Tibial nerve (tissue), 4 donors: ENCODE measurements around the gene TRPV2. TPM values are rescaled to one million over a fixed set of nuclear protein-coding genes. Genes with fewer than 3 reads are reported as not detected.

Experiments used
- DNase-seq, 2 donors: peaks; one replicate each; pipeline ENCODE4 v3.0.0-alpha.2; 2019; ENCODE audit warnings: low spot score in 2 of 2
- H3K27ac ChIP-seq, 4 donors: fragments of 200-600 bp; sonication (generic) in 3 of 4; one replicate each; pipeline ENCODE4 v1.5.1; 2017 to 2019; ENCODE audit warnings: mild to moderate bottlenecking in 1 of 4
- H3K27me3 ChIP-seq, 2 donors: fragments of 200-600 bp; sonication (generic) in 1 of 2; one replicate each; pipeline versions ENCODE4 v1.5.1 to v1.6.0; 2017 to 2019
- H3K36me3 ChIP-seq, 3 donors: fragments of 200-600 bp; sonication (generic); one replicate each; pipeline ENCODE4 v1.5.1; 2018 to 2019
- H3K4me1 ChIP-seq, 4 donors: fragments of 200-600 bp; sonication (generic) in 3 of 4; one replicate each; pipeline ENCODE4 v1.5.1; 2017 to 2019
- H3K4me3 ChIP-seq, 4 donors: fragments of 200-600 bp; sonication (generic) in 3 of 4; one replicate each; pipeline ENCODE4 v1.5.1; 2017 to 2019; ENCODE audit warnings: mild to moderate bottlenecking in 1 of 4, moderate library complexity in 1 of 4
- H3K9me3 ChIP-seq, 4 donors: fragments of 200-600 bp; sonication (generic) in 3 of 4; one replicate each; pipeline ENCODE4 v1.5.1; 2017 to 2019
- EP300 ChIP-seq, 2 donors: sonication (generic); formaldehyde crosslinking; IDR thresholded peaks; one replicate each; pipeline ENCODE4 v1.6.1; 2017; ENCODE audit warnings: antibody characterized with exemption in 2 of 2, mild to moderate bottlenecking in 1 of 2
- POLR2A ChIP-seq, 2 donors: fragments of 450-650 bp; IDR thresholded peaks; one replicate each; pipeline ENCODE4 v1.6.1; 2017; ENCODE audit warnings: antibody characterized with exemption in 2 of 2, mild to moderate bottlenecking in 2 of 2, moderate library complexity in 2 of 2
- WGBS, 2 donors: methylation state at CpG; one replicate each; pipeline ENCODE4 v1.1.5; 2018; 5-methylcytosine and 5-hydroxymethylcytosine counted together
- total RNA-seq, 4 donors: library from RNA; depleted of rRNA; stranded (reverse); fragments of >200 nt; gene quantifications; one replicate each; pipeline ENCODE4 v1.1.0, GENCODE V29; 2016
- TF ChIP-seq, protein P1 (sequence below), 5 experiments: fragments of 200-600 bp in 3 of 5; fragments of 450-650 bp in 2 of 5; sonication (generic) in 3 of 5; IDR thresholded peaks; one replicate each; pipeline ENCODE4 v1.5.1; 2016 to 2019; ENCODE audit warnings: antibody characterized with exemption in 5 of 5, mild to moderate bottlenecking in 3 of 5, moderate library complexity in 2 of 5

The TRPV2 gene
- total RNA-seq, 4 donors from 2014 or later: 10.5 to 19.9 (median 16.9) TPM

DNA sequence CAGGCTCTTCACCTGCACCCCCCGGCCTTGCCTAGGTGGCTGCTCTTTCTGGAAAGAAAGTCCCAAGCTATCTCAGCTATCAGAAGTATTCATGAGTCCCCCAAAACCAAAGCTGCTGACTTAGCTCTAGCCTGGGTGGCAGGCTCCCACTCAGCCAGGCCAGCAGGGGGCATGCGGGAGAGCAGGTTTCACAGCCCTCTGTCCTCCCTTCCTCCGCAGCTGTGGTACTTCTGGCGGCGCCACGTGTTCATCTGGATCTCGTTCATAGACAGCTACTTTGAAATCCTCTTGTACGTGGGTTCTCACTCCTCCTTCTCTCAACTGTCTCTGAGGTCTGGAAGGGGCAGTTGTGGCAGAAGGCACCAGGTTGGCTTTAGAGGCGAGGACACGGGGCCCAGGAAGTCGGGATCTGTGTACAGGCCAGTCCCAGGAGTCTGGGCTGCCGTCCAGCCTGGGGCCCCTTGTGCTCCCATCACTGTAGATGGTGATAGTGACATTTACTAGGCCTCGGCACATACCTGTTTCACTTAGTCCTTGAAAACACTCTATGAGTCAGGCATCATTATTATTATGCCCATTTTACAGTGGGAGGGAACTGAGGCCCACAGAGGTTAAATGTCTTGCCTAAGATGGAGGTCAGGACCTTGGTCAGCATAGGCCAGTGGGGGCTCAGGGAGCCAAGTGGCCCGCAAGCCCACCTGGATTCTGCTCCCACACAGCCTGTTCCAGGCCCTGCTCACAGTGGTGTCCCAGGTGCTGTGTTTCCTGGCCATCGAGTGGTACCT is 12.9 kb downstream of the TRPV2 start:
- TF ChIP-seq POLR2A (IDR thresholded peaks at IDR 0.05) (no peak), EP300 (IDR thresholded peaks at IDR 0.05) (no peak)
- TF ChIP-seq, protein P1, sequence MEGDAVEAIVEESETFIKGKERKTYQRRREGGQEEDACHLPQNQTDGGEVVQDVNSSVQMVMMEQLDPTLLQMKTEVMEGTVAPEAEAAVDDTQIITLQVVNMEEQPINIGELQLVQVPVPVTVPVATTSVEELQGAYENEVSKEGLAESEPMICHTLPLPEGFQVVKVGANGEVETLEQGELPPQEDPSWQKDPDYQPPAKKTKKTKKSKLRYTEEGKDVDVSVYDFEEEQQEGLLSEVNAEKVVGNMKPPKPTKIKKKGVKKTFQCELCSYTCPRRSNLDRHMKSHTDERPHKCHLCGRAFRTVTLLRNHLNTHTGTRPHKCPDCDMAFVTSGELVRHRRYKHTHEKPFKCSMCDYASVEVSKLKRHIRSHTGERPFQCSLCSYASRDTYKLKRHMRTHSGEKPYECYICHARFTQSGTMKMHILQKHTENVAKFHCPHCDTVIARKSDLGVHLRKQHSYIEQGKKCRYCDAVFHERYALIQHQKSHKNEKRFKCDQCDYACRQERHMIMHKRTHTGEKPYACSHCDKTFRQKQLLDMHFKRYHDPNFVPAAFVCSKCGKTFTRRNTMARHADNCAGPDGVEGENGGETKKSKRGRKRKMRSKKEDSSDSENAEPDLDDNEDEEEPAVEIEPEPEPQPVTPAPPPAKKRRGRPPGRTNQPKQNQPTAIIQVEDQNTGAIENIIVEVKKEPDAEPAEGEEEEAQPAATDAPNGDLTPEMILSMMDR (IDR thresholded peaks at IDR 0.05): peak; percentile 28 to 51 (median 43)
- H3K27ac ChIP-seq: no peak overlapping the region
- 57 to 69% methylated on average over 13 to 15 of the region's 15 CpGs for WGBS, 2 donors
- H3K9me3 ChIP-seq: no peaks in the 10 kb centered on the region
- H3K4me3 ChIP-seq: no peak overlapping the region
- H3K27me3 ChIP-seq: no peaks in the 10 kb centered on the region
- H3K36me3 ChIP-seq: peaks cover 0 to 18% (median 9%) of the 10 kb centered on the region in 3 donors
- no peaks in the 10 kb centered on the region for H3K4me1 ChIP-seq
- DNase-seq: no peak

DNA sequence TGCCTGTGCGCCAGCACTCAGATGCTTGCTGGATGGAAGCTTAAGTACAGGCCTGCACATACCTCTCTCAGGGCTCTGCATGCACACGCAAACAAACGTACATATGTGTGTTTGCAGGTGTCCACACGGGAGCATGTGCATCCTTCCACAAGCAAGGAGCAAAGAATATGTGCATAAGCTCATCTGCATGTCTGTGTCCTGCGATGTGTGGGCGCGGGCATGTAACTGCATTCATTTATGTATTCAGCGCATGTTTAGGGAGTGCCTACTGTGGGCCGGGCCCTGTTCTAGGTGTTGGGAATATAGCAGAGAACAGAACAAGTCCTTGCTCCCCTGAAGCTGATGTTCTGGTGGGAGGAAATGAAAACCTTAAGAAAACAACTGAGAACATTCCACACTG is 13.7 kb downstream of the TRPV2 start:
- H3K4me3 ChIP-seq: no peak overlapping the region
- peaks cover 0 to 10% (median 9%) of the 10 kb centered on the region in 3 donors for H3K36me3 ChIP-seq
- TF ChIP-seq POLR2A (IDR thresholded peaks at IDR 0.05) (no peak), EP300 (IDR thresholded peaks at IDR 0.05) (no peak)
- TF ChIP-seq, protein P1 (IDR thresholded peaks at IDR 0.05): no peak
- no peak overlapping the region for H3K27ac ChIP-seq
- no peaks in the 10 kb centered on the region for H3K27me3 ChIP-seq
- DNase-seq: no peak
- 85 to 91% methylated on average over 9 of the region's 9 CpGs for WGBS, 2 donors
- no peaks in the 10 kb centered on the region for H3K9me3 ChIP-seq
- H3K4me1 ChIP-seq: no peaks in the 10 kb centered on the region

DNA sequence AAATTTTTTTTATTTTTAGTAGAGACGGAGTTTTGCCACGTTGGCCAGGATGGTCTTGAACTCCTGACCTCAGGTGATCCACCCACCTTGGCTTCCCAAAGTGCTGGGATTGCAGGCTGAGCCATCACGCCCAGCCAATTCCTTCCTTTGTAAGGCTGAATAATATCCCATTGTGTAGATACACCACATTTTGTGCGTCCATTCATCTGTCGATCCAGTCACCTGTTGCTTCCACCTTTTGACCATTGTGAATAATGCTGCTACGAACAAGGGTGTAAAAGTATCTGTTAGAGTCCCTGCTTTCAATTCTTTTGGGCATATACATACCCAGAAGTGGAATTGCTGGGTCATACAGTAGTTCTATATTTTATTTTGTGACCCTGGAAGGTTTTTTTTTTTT is 15.3 kb downstream of the TRPV2 start:
- H3K4me3 ChIP-seq: no peak overlapping the region
- H3K27ac ChIP-seq: no peak overlapping the region
- no peaks in the 10 kb centered on the region for H3K4me1 ChIP-seq
- H3K9me3 ChIP-seq: no peaks in the 10 kb centered on the region
- peaks cover 0 to 9% (median 7%) of the 10 kb centered on the region in 3 donors for H3K36me3 ChIP-seq
- TF ChIP-seq, protein P1 (IDR thresholded peaks at IDR 0.05): no peak
- no peak for TF ChIP-seq POLR2A (IDR thresholded peaks at IDR 0.05)
- no peak for TF ChIP-seq EP300 (IDR thresholded peaks at IDR 0.05)
- no peak for DNase-seq
- 71 to 74% methylated on average over 6 of the region's 6 CpGs for WGBS, 2 donors
- H3K27me3 ChIP-seq: no peaks in the 10 kb centered on the region

DNA sequence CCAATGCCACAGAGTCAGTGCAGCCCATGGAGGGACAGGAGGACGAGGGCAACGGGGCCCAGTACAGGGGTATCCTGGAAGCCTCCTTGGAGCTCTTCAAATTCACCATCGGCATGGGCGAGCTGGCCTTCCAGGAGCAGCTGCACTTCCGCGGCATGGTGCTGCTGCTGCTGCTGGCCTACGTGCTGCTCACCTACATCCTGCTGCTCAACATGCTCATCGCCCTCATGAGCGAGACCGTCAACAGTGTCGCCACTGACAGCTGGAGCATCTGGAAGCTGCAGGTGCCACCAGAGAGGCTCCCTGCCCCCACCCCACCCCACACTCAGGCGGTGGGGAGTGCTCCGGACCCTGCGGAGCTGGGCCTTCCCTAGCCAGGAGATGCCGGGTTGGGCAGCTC is 16.6 kb downstream of the TRPV2 start:
- TF ChIP-seq EP300 (IDR thresholded peaks at IDR 0.05): no peak
- no peak for TF ChIP-seq POLR2A (IDR thresholded peaks at IDR 0.05)
- TF ChIP-seq, protein P1 (IDR thresholded peaks at IDR 0.05): no peak
- Histone ChIP-seq H3K27me3 (no peaks in the 10 kb centered on the region), H3K4me3 (no peak overlapping the region), H3K27ac (no peak overlapping the region), H3K9me3 (no peaks in the 10 kb centered on the region), H3K4me1 (no peaks in the 10 kb centered on the region), H3K36me3 (peaks cover 0 to 6% (median 0%) of the 10 kb centered on the region in 3 donors)
- no peak for DNase-seq
- 86 to 87% methylated on average over 11 to 15 of the region's 15 CpGs for WGBS, 2 donors

DNA sequence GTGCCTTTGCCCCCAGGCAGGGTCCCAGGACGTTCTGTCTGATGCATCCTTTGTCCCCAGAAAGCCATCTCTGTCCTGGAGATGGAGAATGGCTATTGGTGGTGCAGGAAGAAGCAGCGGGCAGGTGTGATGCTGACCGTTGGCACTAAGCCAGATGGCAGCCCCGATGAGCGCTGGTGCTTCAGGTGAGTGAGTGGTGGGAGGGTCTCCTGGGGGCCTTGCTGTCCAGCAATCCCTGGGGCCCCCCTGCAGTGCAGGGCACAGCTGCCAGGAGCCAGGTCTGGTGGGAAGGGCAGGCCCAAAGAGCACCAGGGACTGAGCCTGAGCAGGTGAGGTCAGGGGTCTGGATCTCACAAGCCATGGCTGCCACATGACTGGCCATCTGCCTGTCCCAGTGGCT is 18.1 kb downstream of the TRPV2 start:
- Histone ChIP-seq H3K27ac (no peak overlapping the region), H3K9me3 (no peaks in the 10 kb centered on the region), H3K4me3 (no peak overlapping the region), H3K4me1 (peaks cover 0 to 7% (median 0%) of the 10 kb centered on the region in 4 donors), H3K36me3 (no peaks in the 10 kb centered on the region), H3K27me3 (no peaks in the 10 kb centered on the region)
- DNase-seq: no peak
- TF ChIP-seq, protein P1 (IDR thresholded peaks at IDR 0.05): no peak
- TF ChIP-seq EP300 (IDR thresholded peaks at IDR 0.05) (no peak), POLR2A (IDR thresholded peaks at IDR 0.05) (no peak)
- WGBS, 2 donors: 84 to 89% methylated on average over 5 of the region's 5 CpGs
